Chondrocyte (in vitro differentiated cells): ENCODE measurements around the gene TWIST2. TPM values are rescaled to one million over a fixed set of nuclear protein-coding genes. Genes with fewer than 3 reads are reported as not detected.
A peak's percentile ranks its signal among the peaks of the same experiment; 100 is the strongest.

Experiments
- DNase-seq: peaks from one replicate; pipeline ENCODE4 v3.0.0; 2021; ENCODE audit warnings: mixed read lengths, low spot score
- H3K27ac Mint-ChIP-seq: one replicate; pipeline ENCODE4 v1.8.0; 2021; ENCODE audit warnings: mild to moderate bottlenecking, moderate library complexity, mixed read lengths; ENCODE audit not compliant: unreplicated experiment
- H3K27me3 Mint-ChIP-seq: 2 replicates; pipeline ENCODE4 v1.8.0; 2021; ENCODE audit warnings: low read depth, mixed read lengths
- H3K36me3 Mint-ChIP-seq: 2 replicates; pipeline ENCODE4 v1.8.0; 2021; ENCODE audit warnings: low read depth, mixed read lengths
- H3K4me1 Mint-ChIP-seq: 2 replicates; pipeline ENCODE4 v1.8.0; 2021; ENCODE audit warnings: low read depth, mild to moderate bottlenecking, mixed read lengths
- H3K4me3 Mint-ChIP-seq: one replicate; pipeline ENCODE4 v1.8.0; 2021; ENCODE audit warnings: mild to moderate bottlenecking, moderate library complexity, mixed read lengths; ENCODE audit not compliant: unreplicated experiment
- H3K9me3 Mint-ChIP-seq: 2 replicates; pipeline ENCODE4 v1.8.0; 2021; ENCODE audit warnings: low read depth, mixed read lengths
- CTCF ChIP-seq: fragments of 200-600 bp; sonication (generic); IDR thresholded peaks from 2 replicates; pipeline ENCODE4 v1.5.0; 2021; ENCODE audit warnings: antibody characterized with exemption, mild to moderate bottlenecking, moderate library complexity
- total RNA-seq: library from RNA; stranded (reverse); gene quantifications from 3 replicates; pipeline ENCODE4 v1.2.1, GENCODE V29; 2021

TWIST2 gene
- total RNA-seq, 1 donor from 2014 or later: 2.4 TPM

GRCh38 chr2:238947243-238947760 lies 99.4 kb downstream of the TWIST2 start:
- Mint-ChIP-seq H3K4me3 (no peak overlapping the region), H3K36me3 (no peaks in the 10 kb centered on the region), H3K27ac (no peak overlapping the region), H3K27me3 (no peaks in the 10 kb centered on the region), H3K4me1 (peaks cover 9% of the 10 kb centered on the region), H3K9me3 (no peaks in the 10 kb centered on the region)
- DNase-seq: peak; percentile 50
- no peak for TF ChIP-seq CTCF

- Mint-ChIP-seq H3K9me3 (no peaks in the 10 kb centered on the region), H3K4me1 (peaks cover 9% of the 10 kb centered on the region), H3K27ac (no peak overlapping the region), H3K4me3 (no peak overlapping the region), H3K36me3 (no peaks in the 10 kb centered on the region), H3K27me3 (no peaks in the 10 kb centered on the region)
- TF ChIP-seq CTCF: no peak
- no peak for DNase-seq
Measured at GRCh38 chr2:238947920-238948710, 100.2 kb downstream of the TWIST2 start.

GRCh38 chr2:238948765-238949641 lies 101.1 kb downstream of the TWIST2 start:
- Mint-ChIP-seq H3K27ac (no peak overlapping the region), H3K9me3 (no peaks in the 10 kb centered on the region), H3K4me1 (peaks cover 9% of the 10 kb centered on the region), H3K4me3 (no peak overlapping the region), H3K27me3 (peaks cover 3% of the 10 kb centered on the region), H3K36me3 (no peaks in the 10 kb centered on the region)
- DNase-seq: no peak
- no peak for TF ChIP-seq CTCF

- Mint-ChIP-seq H3K4me1 (peaks cover 9% of the 10 kb centered on the region), H3K9me3 (no peaks in the 10 kb centered on the region), H3K27ac (no peak overlapping the region), H3K4me3 (no peak overlapping the region), H3K27me3 (peaks cover 3% of the 10 kb centered on the region), H3K36me3 (no peaks in the 10 kb centered on the region)
- TF ChIP-seq CTCF: no peak
- no peak for DNase-seq
Measured at GRCh38 chr2:238949710-238950345, 101.9 kb downstream of the TWIST2 start.

GRCh38 chr2:238950551-238950950 lies 102.7 kb downstream of the TWIST2 start:
- Mint-ChIP-seq H3K4me1 (peaks cover 9% of the 10 kb centered on the region), H3K36me3 (no peaks in the 10 kb centered on the region), H3K27me3 (peaks cover 3% of the 10 kb centered on the region), H3K9me3 (no peaks in the 10 kb centered on the region), H3K27ac (no peak overlapping the region), H3K4me3 (no peak overlapping the region)
- no peak for DNase-seq
- TF ChIP-seq CTCF: no peak
